Measurements from ENCODE around the gene SPOCK1.

SPOCK1 gene

DNA sequence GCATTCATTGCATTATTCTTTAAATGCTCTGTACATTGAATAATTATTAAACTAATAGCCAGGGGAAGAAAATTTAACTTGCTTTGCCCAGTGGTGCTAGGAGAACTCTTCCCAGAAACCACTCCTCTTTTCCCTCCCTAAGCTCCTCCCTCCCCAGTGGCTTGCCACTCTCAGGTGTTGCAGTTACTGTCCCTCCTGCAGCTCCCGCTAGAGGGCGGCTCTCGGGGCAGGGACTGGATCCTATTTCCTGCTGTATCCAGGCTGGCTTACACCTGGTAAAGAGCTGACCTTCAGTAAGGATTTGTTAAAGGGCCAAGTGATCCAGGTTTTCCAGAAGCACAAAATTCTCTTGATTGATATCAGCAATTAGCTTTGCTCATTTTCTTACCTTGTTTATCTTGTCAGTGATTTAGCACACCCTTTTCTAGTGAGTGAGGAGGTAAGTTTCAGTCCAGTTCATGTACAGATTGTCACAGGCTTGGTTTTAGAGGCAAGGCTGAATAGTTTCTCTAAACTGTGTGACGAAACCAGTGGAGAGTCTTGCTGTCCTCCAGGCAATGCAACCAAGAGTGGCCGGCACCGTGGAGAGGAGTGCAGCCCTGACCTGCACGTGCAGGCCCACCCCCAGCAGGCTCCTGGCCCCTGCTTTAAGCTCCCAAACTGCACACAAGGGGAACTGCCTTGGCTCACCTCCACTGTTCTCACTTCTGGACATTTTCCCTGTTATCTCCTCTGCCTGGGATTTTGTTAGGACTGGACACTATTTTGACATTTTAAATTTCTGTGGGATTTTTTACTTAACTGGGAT is 423.8 kb downstream of the SPOCK1 start:
- Histone ChIP-seq H3K9ac (ENCODE audit: low read length in 5 of 5) (no peak overlapping the region), H3K27ac (ENCODE audit: low read depth, low read length) (no peak overlapping the region), H3K27me3 (ENCODE audit: control insufficient read depth in 5 of 5, insufficient read depth in 4 of 5, low read length in 5 of 5) (peaks cover 0 to 3% (median 0%) of the 10 kb centered on the region in 5 donors), H3K9me3 (ENCODE audit: control insufficient read depth in 5 of 5, low read length in 5 of 5) (no peaks in the 10 kb centered on the region), H3K36me3 (ENCODE audit: control insufficient read depth in 5 of 5, insufficient read depth in 5 of 5, low read length in 5 of 5) (no peaks in the 10 kb centered on the region), H3K4me1 (ENCODE audit: control insufficient read depth in 5 of 5, insufficient read depth in 5 of 5, low read length in 5 of 5) (peaks cover 0 to 4% (median 0%) of the 10 kb centered on the region in 5 donors), H3K4me3 (ENCODE audit: low read depth in 1 of 5, low read length in 5 of 5) (no peak overlapping the region)

DNA sequence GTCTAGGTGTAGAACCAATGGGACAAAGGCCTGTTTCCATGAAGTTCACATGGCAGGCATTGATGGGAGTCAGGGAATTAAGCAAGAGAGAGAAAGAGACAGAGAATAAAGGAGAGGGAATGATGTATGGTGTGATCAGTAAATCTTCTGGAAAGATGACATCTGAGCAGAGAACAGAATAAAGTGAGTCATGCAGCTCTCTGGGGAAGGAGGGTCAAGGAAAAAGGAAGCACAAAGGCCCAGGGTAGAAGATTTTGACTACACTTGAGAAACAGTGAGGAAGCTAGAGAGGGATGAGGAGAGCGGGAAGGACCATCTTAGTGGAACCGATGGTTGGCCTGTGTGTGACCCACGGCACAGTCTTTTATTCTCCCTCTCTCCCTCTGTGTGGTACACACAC is 425.9 kb downstream of the SPOCK1 start:
- H3K27ac ChIP-seq (ENCODE audit: low read depth, low read length) = no peak overlapping the region
- H3K4me3 ChIP-seq (ENCODE audit: low read depth in 1 of 5, low read length in 5 of 5) = no peak overlapping the region

DNA sequence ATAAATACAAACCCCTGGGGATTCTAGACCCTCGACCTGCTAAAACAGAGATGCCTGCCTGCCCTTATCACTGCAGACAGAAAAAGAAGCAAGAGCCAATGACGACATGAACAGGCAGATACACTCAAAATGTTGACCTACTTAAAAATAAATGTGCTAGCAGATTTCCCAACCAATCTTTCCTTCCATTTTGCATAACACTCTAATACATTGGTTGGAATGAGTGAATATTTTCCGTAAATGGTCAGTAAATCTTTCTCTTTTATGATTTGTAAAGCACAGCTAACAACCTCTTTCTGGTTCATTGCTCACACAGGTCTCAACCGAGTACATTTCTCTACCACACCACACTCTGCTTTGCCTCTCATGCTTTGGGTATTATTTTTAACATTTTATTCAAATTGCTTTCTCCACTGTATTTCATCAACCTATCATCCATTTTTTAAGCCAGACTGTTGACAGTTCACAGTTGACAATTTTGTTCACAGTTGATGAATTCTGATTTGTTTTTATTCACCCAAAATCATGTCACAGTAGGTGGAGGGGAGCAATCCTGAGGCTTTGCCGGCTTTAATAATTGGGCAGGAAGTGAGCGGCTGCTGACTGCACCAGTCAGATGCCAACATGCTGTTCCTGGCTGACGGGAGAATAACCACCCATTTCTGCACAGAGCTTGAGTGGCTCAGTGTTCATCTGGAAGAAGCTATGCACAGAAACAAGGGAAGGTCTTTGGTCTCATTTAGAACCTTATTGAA is 426.6 kb downstream of the SPOCK1 start:
- H3K4me3 ChIP-seq (ENCODE audit: low read depth in 1 of 5, low read length in 5 of 5) = no peak overlapping the region
- no peak overlapping the region for H3K27ac ChIP-seq (ENCODE audit: low read depth, low read length)
- H3K4me1 ChIP-seq (ENCODE audit: control insufficient read depth in 5 of 5, insufficient read depth in 5 of 5, low read length in 5 of 5) = peaks cover 0 to 4% (median 0%) of the 10 kb centered on the region in 5 donors
- H3K27me3 ChIP-seq (ENCODE audit: control insufficient read depth in 5 of 5, insufficient read depth in 4 of 5, low read length in 5 of 5) = no peaks in the 10 kb centered on the region
- H3K36me3 ChIP-seq (ENCODE audit: control insufficient read depth in 5 of 5, insufficient read depth in 5 of 5, low read length in 5 of 5) = no peaks in the 10 kb centered on the region
- no peaks in the 10 kb centered on the region for H3K9me3 ChIP-seq (ENCODE audit: control insufficient read depth in 5 of 5, low read length in 5 of 5)
- H3K9ac ChIP-seq (ENCODE audit: low read length in 5 of 5) = no peak overlapping the region

More for the DNA sequence above, 425.9 kb downstream of the SPOCK1 start:
- Histone ChIP-seq H3K36me3 (ENCODE audit: control insufficient read depth in 5 of 5, insufficient read depth in 5 of 5, low read length in 5 of 5) (no peaks in the 10 kb centered on the region), H3K27me3 (ENCODE audit: control insufficient read depth in 5 of 5, insufficient read depth in 4 of 5, low read length in 5 of 5) (no peaks in the 10 kb centered on the region), H3K9ac (ENCODE audit: low read length in 5 of 5) (no peak overlapping the region), H3K4me1 (ENCODE audit: control insufficient read depth in 5 of 5, insufficient read depth in 5 of 5, low read length in 5 of 5) (peaks cover 0 to 4% (median 0%) of the 10 kb centered on the region in 5 donors), H3K9me3 (ENCODE audit: control insufficient read depth in 5 of 5, low read length in 5 of 5) (no peaks in the 10 kb centered on the region)

DNA sequence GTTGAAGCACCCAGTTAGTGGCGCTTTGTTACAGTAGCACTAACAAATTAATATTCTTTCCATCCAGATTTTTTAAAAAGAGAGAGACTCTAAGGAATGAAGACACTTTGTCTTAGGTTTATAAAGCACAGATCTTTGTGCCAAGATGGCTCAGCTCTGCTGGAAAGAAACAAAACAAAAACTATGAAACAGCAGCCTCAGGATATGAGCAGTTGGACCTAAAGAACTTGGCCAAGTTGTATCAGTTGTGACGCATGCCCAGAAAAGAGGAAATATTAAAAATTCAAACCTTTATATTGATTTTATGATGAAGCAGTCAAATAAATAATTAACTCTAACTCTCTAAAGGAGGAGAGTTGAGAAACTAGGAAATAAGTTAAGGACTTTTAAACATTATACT is 427.2 kb downstream of the SPOCK1 start:
- Histone ChIP-seq H3K9ac (ENCODE audit: low read length in 5 of 5) (no peak overlapping the region), H3K4me3 (ENCODE audit: low read depth in 1 of 5, low read length in 5 of 5) (no peak overlapping the region), H3K4me1 (ENCODE audit: control insufficient read depth in 5 of 5, insufficient read depth in 5 of 5, low read length in 5 of 5) (peaks cover 0 to 4% (median 0%) of the 10 kb centered on the region in 5 donors), H3K9me3 (ENCODE audit: control insufficient read depth in 5 of 5, low read length in 5 of 5) (no peaks in the 10 kb centered on the region), H3K27ac (ENCODE audit: low read depth, low read length) (no peak overlapping the region), H3K36me3 (ENCODE audit: control insufficient read depth in 5 of 5, insufficient read depth in 5 of 5, low read length in 5 of 5) (no peaks in the 10 kb centered on the region), H3K27me3 (ENCODE audit: control insufficient read depth in 5 of 5, insufficient read depth in 4 of 5, low read length in 5 of 5) (no peaks in the 10 kb centered on the region)

DNA sequence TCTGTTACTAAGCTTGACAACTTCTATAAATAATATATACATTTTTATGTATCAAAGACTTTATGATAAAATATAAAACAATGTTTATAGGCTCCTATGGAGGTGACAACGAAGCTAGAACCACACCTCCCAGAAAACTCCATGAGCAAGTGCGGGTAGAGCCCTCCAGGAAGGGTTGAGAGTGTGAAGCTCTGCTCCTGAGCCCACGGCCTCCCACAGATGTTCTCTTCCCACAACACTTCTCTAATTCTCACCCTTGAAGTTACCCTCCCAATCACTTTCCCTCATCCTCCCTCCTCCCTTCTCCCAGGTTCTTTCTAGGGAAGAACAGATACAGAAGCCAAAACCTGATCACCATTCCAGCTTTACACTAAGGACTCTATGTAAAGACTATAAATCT is 427.6 kb downstream of the SPOCK1 start:
- Histone ChIP-seq H3K9me3 (ENCODE audit: control insufficient read depth in 5 of 5, low read length in 5 of 5) (no peaks in the 10 kb centered on the region), H3K9ac (ENCODE audit: low read length in 5 of 5) (no peak overlapping the region), H3K27me3 (ENCODE audit: control insufficient read depth in 5 of 5, insufficient read depth in 4 of 5, low read length in 5 of 5) (no peaks in the 10 kb centered on the region), H3K4me1 (ENCODE audit: control insufficient read depth in 5 of 5, insufficient read depth in 5 of 5, low read length in 5 of 5) (peaks cover 0 to 4% (median 0%) of the 10 kb centered on the region in 5 donors), H3K4me3 (ENCODE audit: low read depth in 1 of 5, low read length in 5 of 5) (no peak overlapping the region), H3K27ac (ENCODE audit: low read depth, low read length) (no peak overlapping the region), H3K36me3 (ENCODE audit: control insufficient read depth in 5 of 5, insufficient read depth in 5 of 5, low read length in 5 of 5) (no peaks in the 10 kb centered on the region)

DNA sequence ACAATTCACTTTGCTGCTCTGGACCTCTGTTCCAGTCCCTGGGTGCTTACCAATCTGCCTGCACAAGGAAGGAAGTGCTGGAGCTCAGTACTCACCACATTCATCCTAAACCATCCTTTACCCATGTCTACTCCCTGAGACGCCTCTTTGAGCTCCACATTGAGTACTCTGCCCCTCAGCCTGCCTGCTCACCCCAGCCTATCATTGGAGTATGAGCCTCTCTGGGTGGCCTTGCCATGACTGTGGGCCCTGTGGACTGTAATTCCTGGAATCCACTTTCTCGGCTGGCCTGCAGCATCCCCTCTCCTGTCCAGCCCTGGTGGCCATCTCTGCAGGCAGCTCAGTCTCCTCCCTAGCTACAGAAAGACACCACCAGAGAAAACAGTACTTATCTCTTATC is 428.6 kb downstream of the SPOCK1 start:
- no peaks in the 10 kb centered on the region for H3K9me3 ChIP-seq (ENCODE audit: control insufficient read depth in 5 of 5, low read length in 5 of 5)
- H3K27me3 ChIP-seq (ENCODE audit: control insufficient read depth in 5 of 5, insufficient read depth in 4 of 5, low read length in 5 of 5) = no peaks in the 10 kb centered on the region
- H3K9ac ChIP-seq (ENCODE audit: low read length in 5 of 5) = no peak overlapping the region
- no peak overlapping the region for H3K27ac ChIP-seq (ENCODE audit: low read depth, low read length)
- peaks cover 0 to 4% (median 0%) of the 10 kb centered on the region in 5 donors for H3K4me1 ChIP-seq (ENCODE audit: control insufficient read depth in 5 of 5, insufficient read depth in 5 of 5, low read length in 5 of 5)
- no peak overlapping the region for H3K4me3 ChIP-seq (ENCODE audit: low read depth in 1 of 5, low read length in 5 of 5)
- no peaks in the 10 kb centered on the region for H3K36me3 ChIP-seq (ENCODE audit: control insufficient read depth in 5 of 5, insufficient read depth in 5 of 5, low read length in 5 of 5)

DNA sequence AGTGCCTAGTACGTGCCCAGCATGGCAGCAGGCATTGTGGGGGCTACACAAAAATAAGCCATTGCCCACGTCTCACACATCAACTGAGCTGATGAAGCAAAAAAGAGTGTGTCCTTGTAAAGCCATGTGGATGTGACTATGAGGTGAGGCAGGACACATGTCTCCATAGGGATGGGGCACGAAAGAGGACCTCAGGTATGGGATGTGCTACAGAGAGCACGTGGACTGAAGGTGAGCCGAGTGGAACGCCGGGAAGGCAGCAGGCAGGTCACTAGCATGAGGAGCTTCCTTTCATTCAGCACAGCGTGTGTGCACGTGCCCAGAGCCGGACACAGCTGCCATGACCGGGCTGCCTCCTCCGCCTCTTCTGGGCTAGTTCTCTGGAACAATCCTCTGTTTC is 429.8 kb downstream of the SPOCK1 start:
- Histone ChIP-seq H3K4me3 (ENCODE audit: low read depth in 1 of 5, low read length in 5 of 5) (no peak overlapping the region), H3K9ac (ENCODE audit: low read length in 5 of 5) (no peak overlapping the region), H3K27me3 (ENCODE audit: control insufficient read depth in 5 of 5, insufficient read depth in 4 of 5, low read length in 5 of 5) (no peaks in the 10 kb centered on the region), H3K36me3 (ENCODE audit: control insufficient read depth in 5 of 5, insufficient read depth in 5 of 5, low read length in 5 of 5) (no peaks in the 10 kb centered on the region), H3K9me3 (ENCODE audit: control insufficient read depth in 5 of 5, low read length in 5 of 5) (no peaks in the 10 kb centered on the region), H3K27ac (ENCODE audit: low read depth, low read length) (no peak overlapping the region), H3K4me1 (ENCODE audit: control insufficient read depth in 5 of 5, insufficient read depth in 5 of 5, low read length in 5 of 5) (peaks cover 0 to 4% (median 0%) of the 10 kb centered on the region in 5 donors)

DNA sequence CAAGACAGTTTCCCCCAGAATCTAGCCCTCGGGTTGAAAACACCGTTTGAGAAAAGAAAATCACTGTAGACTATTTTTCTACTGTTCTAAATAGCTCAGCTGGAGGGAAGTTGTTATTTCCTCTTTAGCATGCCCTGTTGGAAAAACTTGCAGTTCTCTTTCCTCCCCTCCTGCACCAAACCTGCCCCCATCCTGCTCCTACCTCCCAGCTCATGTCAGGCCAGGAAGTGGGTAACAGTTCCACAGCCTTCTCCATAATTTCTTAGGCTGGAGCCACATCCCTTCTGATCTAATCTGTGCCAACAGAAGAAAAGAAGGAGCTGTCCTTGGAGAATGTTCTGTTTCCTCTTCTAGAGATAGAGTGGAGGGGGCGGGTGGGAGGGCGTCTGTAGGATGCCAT is 437.7 kb downstream of the SPOCK1 start:
- Histone ChIP-seq H3K4me3 (ENCODE audit: low read depth in 1 of 5, low read length in 5 of 5) (no peak overlapping the region), H3K9ac (ENCODE audit: low read length in 5 of 5) (no peak overlapping the region), H3K36me3 (ENCODE audit: control insufficient read depth in 5 of 5, insufficient read depth in 5 of 5, low read length in 5 of 5) (no peaks in the 10 kb centered on the region), H3K9me3 (ENCODE audit: control insufficient read depth in 5 of 5, low read length in 5 of 5) (no peaks in the 10 kb centered on the region), H3K4me1 (ENCODE audit: control insufficient read depth in 5 of 5, insufficient read depth in 5 of 5, low read length in 5 of 5) (no peaks in the 10 kb centered on the region), H3K27me3 (ENCODE audit: control insufficient read depth in 5 of 5, insufficient read depth in 4 of 5, low read length in 5 of 5) (no peaks in the 10 kb centered on the region), H3K27ac (ENCODE audit: low read depth, low read length) (no peak overlapping the region)

DNA sequence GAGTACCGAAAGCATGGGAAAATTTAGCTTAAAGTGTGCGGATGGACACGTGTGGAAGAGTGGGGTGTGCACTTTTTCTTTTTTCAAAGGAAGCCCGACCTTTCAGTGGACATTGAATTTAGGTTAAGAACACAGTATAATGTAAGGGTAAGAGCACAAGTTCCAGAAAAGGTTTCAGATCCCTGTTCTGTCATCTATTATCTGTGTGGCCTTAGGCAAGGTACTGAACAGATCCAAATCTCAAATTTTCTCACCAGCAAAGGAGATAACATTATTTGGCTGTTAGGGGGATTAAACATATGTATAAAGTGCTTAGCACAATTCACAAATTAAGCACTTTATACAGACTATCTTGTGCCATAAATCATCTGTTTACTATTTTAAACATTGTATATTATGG is 441.0 kb downstream of the SPOCK1 start:
- Histone ChIP-seq H3K27ac (ENCODE audit: low read depth, low read length) (no peak overlapping the region), H3K9me3 (ENCODE audit: control insufficient read depth in 5 of 5, low read length in 5 of 5) (no peaks in the 10 kb centered on the region), H3K4me1 (ENCODE audit: control insufficient read depth in 5 of 5, insufficient read depth in 5 of 5, low read length in 5 of 5) (no peaks in the 10 kb centered on the region), H3K36me3 (ENCODE audit: control insufficient read depth in 5 of 5, insufficient read depth in 5 of 5, low read length in 5 of 5) (no peaks in the 10 kb centered on the region), H3K4me3 (ENCODE audit: low read depth in 1 of 5, low read length in 5 of 5) (no peak overlapping the region), H3K9ac (ENCODE audit: low read length in 5 of 5) (no peak overlapping the region), H3K27me3 (ENCODE audit: control insufficient read depth in 5 of 5, insufficient read depth in 4 of 5, low read length in 5 of 5) (no peaks in the 10 kb centered on the region)

DNA sequence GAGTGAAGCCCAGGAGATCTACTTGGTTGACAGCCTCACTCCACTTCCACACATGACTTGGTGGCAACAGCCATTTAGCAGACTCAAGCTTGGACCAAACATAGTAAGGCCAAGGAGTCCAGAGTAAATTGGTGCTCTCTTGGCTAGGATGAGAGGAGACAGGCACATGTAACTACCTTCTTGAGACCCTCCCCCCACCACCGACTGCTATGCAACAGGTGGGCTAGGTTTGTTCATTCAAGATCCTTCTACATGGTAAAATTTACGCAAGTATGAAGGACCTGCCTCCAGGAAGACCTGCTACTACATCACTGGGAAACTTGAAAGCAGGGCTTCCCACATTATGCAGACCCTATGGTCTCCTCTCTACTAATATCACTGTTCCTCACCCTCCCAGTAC is 442.4 kb downstream of the SPOCK1 start:
- H3K4me1 ChIP-seq (ENCODE audit: control insufficient read depth in 5 of 5, insufficient read depth in 5 of 5, low read length in 5 of 5) = no peaks in the 10 kb centered on the region
- no peak overlapping the region for H3K4me3 ChIP-seq (ENCODE audit: low read depth in 1 of 5, low read length in 5 of 5)
- H3K9ac ChIP-seq (ENCODE audit: low read length in 5 of 5) = no peak overlapping the region
- H3K36me3 ChIP-seq (ENCODE audit: control insufficient read depth in 5 of 5, insufficient read depth in 5 of 5, low read length in 5 of 5) = no peaks in the 10 kb centered on the region
- H3K27me3 ChIP-seq (ENCODE audit: control insufficient read depth in 5 of 5, insufficient read depth in 4 of 5, low read length in 5 of 5) = no peaks in the 10 kb centered on the region
- H3K9me3 ChIP-seq (ENCODE audit: control insufficient read depth in 5 of 5, low read length in 5 of 5) = no peaks in the 10 kb centered on the region
- no peak overlapping the region for H3K27ac ChIP-seq (ENCODE audit: low read depth, low read length)
